ENCODE measurements around the gene TNFRSF25. TPM values are rescaled to one million over a fixed set of nuclear protein-coding genes. Genes with fewer than 3 reads are reported as not detected.

The TNFRSF25 gene
- total and polyA plus RNA-seq, 9 of the 15 experiments (the other 6 are each of a cell fraction or from before 2014, with no cell fraction given), result 0.24 to 0.49 TPM; not detected in 7

GRCh38 chr1:6475381-6476133 is 9.6 kb upstream of the TNFRSF25 start (continued):
- TF ChIP-seq ZBTB2 (IDR thresholded peaks at IDR 0.05) (peak; percentile 82), FOXK1 (CRISPR knock-in tag; IDR thresholded peaks at IDR 0.05; ENCODE audit: borderline replicate concordance) (no peak), SIX5 (IDR thresholded peaks at IDR 0.05; ENCODE audit: borderline replicate concordance in 1 of 2, insufficient read depth in 1 of 2, low read depth in 1 of 2, low read length in 2 of 2) (no peak), CEBPZ (IDR thresholded peaks at IDR 0.05; ENCODE audit: borderline replicate concordance, low read depth, low read length) (no peak), TBP (optimal IDR thresholded peaks at IDR 0.05; ENCODE audit: low read depth, low read length) (peak; percentile 46), GTF2F1 (IDR thresholded peaks at IDR 0.05; ENCODE audit: low read depth, low read length) (no peak), RB1 (IDR thresholded peaks at IDR 0.05; ENCODE audit: low read depth) (peak; percentile 73; the same call in 1 of the 2 replicates), KLF16 (IDR thresholded peaks at IDR 0.05) (peak; percentile 57), DIDO1 (tag; IDR thresholded peaks at IDR 0.05; ENCODE audit: low read depth) (no peak), SREBF1 (IDR thresholded peaks at IDR 0.05; ENCODE audit: borderline replicate concordance, low read depth, low read length) (no peak), ARID3A (IDR thresholded peaks at IDR 0.05; ENCODE audit: borderline replicate concordance, low read depth, low read length) (no peak), POLR2B (IDR thresholded peaks at IDR 0.05; ENCODE audit: low read depth, partially characterized antibody) (no peak), RBM17 (IDR thresholded peaks at IDR 0.05; ENCODE audit: borderline replicate concordance, low read depth, low read length) (no peak), ARID4B (CRISPR knock-in tag; IDR thresholded peaks at IDR 0.05) (peak; percentile 18; the same call in 1 of the 2 replicates)
